GM21825 (cell line): ENCODE results near the gene TBC1D3H.
"Not testable (repeated sequence)": the region's sequence is repeated elsewhere in the genome, so short reads cannot be mapped to it uniquely, and the experiment has no call there.

Experiments used
- ATAC-seq: cut with Tn5 transposase; IDR thresholded peaks from one replicate; pipeline ENCODE4 v1.9.1; 2021; ENCODE audit warnings: mild to moderate bottlenecking, moderate library complexity; ENCODE audit not compliant: unreplicated experiment

Gene TBC1D3H

DNA sequence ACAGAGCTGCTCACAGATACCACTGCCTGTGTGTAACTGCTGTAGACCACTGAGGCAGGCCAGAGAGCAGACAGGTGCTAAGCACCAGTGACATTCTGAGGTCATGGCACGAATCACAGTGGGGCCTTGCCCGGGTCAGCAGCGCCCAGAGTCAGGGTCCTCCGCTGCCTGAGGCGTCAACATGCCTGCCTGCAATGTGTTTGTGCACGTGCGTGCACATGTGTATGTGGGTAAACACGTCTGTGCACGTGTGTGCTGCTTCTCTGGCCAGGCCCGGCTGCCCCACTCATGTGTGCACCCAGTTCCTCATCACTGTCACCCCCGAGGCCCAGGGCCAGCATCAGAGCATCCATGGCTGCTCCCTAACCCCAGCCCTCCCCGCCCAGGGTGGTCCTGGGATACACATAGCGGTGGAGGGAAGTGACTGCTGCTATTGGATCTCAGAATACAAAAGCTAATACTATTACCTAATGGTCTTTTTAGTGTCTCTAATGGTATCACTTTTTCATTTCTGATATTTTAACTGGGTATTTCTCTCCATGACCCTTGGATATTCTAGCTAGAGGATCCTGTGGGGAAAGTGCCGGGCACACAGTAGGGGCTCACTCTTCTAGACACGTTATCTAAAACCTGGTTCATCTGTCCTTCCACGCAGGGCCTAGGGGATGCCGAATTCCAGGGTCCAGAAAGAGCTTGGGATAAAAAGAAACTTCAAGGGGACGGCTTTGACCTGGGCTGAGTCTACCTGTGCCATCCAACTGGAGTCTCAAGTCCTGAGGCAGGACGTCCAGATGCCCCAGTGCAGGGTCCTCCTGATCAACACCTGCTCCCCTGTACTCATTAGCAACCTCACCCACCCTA lies at the start of gene TBC1D3H:
Gene TBC1D3H, minus strand, starts transcription at position 51 of the 861 bp plus-strand sequence. CDS start 1,540 bp downstream, outside the sequence.
- ATAC-seq, result not testable (repeated sequence)

GRCh38 chr17:36428891-36429290 lies 40.7 kb upstream of the TBC1D3H start:
- not testable (repeated sequence) for ATAC-seq

DNA sequence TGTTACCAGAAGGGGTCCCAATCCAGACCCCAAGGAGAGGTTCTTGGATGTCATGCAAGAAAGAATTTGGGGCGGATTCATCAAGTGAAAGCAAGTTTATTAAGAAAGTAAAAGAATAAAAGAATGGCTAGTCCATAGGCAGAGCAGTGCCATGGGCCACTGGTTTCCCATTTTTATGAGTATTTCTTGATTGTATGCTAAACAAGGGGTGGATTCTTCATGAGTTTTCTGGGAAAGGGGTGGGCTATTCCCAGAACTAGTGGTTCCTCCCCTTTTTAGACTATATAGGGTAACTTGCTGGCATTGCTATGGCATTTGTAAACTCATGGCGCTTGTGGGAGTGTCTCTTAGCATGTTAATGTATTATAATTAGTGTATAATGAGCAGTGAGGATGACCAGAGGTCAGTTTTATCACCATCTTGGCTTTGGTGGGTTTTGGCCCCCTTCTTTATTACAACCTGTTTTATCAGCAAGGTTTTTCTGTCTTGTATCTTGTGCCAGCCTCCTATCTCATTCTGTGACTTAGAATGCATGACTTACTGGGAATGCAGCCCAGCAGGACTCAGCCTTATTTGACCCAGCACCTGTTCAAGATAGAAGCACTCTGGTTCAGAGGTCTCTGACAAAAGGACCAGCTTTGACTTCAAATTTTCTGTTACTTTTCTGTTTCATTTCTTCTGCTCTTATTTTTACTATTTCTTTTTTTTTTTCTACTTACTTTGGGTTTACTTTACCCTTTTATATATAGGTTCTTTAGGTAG lies 27.1 kb upstream of the TBC1D3H start:
- ATAC-seq, result not testable (repeated sequence)

- ATAC-seq, result not testable (repeated sequence)
Measured at GRCh38 chr17:36390943-36391645, 2.9 kb upstream of the TBC1D3H start.

- not testable (repeated sequence) for ATAC-seq
Measured at GRCh38 chr17:36375938-36376337, 12.3 kb downstream of the TBC1D3H start.

- not testable (repeated sequence) for ATAC-seq
Measured at GRCh38 chr17:36362496-36362895, 25.7 kb downstream of the TBC1D3H start.
